IPS-NIHi7 (cell line): ENCODE results near the gene CELA3B.
"Not testable (repeated sequence)": the region's sequence is repeated elsewhere in the genome, so short reads cannot be mapped to it uniquely, and the experiment has no call there.

Experiments
- DNase-seq: peaks from one replicate; pipeline ENCODE4 v3.0.0; 2012; ENCODE audit warnings: mixed read lengths; ENCODE audit errors: extremely low spot score

Gene CELA3B

DNA sequence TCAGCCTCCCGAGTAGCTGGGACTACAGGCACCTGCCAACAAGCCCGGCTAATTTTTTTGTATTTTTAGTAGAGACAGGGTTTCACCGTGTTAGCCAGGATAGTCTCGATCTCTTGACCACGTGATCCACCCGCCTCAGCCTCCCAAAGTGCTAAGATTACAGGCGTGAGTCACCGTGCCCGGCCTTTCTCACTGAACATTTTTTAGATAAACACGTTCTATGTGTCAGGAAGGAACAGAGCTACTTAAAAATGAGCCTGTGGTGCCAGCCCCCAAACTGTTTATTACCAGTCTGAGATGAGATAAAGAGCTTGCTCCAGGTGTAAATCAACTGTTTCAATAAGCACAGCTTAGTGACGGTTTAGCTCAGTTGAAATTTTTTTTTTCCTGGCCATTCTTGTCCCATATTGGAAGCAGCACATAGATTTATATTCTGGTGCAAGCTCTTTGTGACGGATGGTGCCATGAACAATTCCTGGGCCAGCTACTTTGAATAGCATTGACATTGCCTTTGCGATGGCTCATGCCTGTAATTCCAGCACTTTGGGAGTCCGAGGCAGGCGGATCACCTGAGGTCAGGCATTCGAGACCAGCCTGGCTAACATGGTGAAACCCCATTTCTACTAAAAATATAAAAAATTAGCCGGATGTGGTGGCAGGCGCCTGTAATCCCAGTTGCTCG lies 33.7 kb upstream of the CELA3B start:
- not testable (repeated sequence) for DNase-seq

GRCh38 chr1:21944733-21945073 lies 32.1 kb upstream of the CELA3B start:
- no peak for DNase-seq

- DNase-seq: no peak
These were observed 29.8 kb upstream of the CELA3B start for GRCh38 chr1:21946836-21947587.

DNA sequence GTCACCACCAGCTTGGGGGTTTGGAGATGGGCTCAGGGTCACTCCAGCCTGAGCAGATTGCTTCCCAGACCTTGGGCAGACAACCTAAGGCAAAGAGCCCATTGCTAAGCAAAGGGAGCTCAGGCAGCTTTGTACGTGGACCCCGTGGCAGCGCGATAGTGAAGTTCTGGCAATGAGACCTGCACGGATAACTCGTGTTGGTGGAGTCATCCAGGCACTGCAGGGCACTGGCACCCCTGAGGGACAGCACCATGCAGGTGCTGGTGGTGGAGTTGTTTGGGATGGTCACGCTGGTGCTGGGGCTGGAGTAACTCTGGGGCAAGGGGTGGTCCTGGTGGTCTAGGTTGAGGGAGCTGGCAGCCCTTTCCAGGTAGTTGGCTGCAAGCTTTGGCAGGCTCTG lies 26.1 kb upstream of the CELA3B start:
- no peak for DNase-seq

DNA sequence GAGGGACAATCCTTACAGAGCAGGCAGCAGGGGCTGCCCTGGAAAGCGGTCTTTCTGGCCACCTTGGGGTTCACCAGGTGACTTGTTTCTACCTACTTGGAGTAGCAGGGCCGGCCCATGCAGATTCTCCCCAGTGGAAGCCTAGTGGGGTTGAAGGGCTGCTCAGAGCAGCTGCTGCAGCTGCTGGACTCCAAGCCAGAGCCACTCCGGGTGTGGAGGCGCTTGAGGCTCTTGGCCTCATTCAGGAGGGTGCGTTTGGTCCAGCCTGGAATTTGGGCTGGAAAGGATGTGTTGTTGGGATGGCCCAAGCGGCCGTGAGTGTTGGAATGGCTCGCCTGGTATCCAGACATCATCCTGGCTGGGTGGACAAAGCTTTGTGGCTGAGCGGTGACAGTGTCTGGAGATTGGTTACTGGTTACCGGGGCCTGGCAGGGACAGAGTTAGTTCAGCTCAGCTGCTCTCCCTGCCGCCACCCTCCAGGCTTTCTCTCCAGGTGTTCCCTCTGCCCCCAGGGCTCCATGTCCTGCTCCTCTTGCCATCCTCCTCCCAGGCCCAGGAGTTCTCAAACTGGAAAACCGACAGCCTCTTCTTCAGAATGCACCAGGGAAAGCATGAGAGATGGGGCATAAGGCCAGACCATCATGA lies 25.5 kb upstream of the CELA3B start:
- DNase-seq: no peak

DNA sequence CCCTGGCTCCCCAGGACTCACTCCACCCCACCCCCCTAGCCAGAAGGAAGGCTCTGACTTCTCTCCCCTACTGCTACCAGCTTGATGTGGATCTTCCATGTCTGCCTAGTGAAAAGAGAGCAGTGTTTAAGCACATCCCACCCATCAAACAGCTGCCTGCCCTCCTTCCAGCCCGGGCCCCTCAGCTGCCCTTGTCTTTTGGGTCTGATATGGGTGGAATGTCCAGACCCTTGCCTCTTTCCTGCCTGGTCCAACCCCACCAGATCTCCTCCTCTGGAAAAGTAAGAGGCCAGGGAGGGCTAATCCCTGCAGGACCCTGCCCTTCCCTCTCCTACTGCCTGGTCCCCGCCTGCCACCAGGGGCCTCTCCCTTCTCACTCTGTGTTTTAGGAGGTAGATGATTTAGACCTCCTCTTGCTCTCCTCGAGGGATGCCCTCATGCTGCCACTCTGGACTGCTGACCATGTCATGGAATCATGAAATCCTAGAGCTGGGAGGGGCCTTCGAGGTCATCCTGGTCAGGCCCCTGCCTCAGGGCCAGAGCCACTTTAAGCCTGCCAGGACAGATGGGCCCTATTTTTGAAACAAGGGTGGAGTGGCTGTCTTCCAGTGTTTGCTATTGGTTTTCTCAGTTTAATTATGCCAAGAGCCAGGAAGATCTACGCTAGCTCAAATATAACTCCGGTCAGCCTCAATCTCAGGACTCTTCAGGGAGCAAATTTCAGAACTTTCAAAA lies 23.9 kb upstream of the CELA3B start:
- peak; percentile 52 for DNase-seq

DNA sequence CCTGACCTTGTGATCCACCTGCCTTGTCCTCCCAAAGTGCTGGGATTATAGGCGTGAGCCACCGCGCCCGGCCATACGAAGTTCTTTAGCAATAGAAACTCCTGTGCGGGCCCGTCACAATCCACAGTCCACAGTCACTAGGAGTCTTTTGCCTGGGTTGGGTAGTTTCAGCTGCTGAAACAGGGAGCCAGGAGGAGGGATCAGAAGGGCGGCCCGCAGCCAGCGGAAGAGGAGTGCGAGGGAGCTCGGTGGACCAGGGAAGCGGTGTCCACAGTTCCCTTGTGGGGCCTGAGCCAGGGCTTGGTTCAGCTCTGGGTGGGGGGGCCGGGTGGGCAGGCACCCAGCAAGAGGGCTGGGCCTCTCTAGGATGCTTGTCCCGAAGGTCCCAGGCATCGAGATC lies 21.8 kb upstream of the CELA3B start:
- DNase-seq: no peak

DNA sequence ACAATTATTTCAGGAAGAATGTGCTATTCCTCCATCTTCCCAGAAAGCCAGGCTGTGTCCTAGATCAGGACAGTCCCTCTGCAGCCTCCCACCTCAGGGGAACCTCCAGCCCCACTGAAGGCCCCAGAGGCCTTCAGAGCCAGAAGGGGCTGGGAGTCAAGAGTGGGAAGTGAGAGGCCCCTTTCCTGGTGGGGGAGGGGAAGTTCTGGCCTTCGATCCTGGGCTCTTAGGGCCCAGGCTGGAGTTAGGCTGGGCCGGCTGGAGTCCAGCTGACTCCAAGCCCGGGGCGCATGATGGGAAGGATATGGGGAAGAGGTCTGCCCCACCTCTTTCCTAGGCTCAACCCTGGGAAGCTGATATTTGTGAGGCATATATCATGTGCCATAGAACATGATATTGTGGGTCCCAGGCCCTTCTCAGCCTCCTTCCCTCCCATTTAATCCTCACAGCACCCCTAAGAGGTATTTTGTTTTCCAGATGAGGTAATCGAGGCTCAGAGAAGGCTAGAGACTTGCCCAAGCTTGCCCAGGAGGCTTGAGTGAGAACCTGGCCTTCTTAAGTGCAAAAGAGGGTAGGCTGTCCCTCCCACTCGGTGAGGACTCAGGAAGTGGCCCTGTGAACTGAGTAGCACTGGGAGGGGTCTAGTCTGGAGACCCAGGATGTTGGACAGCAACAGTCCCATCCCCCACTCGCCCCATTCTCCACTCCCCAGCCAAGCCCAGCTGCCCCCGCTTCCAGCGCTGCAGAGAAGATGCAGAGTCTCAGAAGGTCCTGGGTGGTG lies 21.1 kb upstream of the CELA3B start:
- peak; percentile 35 for DNase-seq

GRCh38 chr1:21956720-21957552 lies 19.9 kb upstream of the CELA3B start:
- peak; percentile 38 for DNase-seq

GRCh38 chr1:21961337-21961736 lies 15.5 kb upstream of the CELA3B start:
- no peak for DNase-seq

- no peak for DNase-seq
These were observed 15.0 kb upstream of the CELA3B start for GRCh38 chr1:21961799-21962198.

GRCh38 chr1:21963477-21964217 lies 13.2 kb upstream of the CELA3B start:
- DNase-seq: peak; percentile 83

DNA sequence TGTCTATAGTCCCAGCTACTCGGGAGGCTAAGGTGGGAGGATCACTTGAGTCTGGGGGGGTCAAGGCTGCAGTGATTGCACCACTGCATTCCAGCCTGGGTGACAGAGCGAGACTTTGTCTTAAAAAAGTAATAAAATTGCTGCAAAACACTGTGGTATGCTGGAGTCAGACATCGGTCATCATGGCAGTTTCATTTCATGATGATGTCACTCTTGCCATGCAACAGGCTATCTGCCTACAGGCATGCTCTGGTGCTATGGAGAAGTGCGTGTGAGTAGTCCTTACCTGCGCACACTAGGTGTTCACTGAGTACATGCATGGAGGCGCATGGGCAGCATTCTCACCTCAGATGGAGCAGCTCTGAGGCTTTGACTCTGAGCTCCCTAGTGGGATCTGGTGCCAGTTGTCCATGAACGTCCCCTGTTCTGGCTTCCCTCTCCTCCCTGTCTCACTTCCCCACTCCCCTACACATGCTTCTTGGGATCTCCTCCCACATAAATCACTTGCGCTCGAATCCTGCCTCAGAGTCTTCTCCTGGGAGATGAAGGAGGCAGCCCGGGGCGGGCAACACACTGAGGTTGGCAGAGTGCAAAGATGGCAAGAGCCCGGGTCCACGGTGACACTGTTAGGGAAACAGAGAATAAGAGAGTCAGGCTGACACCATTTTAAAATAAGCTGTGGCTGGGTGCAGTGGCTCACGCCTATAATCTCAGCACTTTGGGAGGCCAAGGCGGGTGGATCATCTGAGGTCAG lies 10.4 kb upstream of the CELA3B start:
- DNase-seq: no peak

DNA sequence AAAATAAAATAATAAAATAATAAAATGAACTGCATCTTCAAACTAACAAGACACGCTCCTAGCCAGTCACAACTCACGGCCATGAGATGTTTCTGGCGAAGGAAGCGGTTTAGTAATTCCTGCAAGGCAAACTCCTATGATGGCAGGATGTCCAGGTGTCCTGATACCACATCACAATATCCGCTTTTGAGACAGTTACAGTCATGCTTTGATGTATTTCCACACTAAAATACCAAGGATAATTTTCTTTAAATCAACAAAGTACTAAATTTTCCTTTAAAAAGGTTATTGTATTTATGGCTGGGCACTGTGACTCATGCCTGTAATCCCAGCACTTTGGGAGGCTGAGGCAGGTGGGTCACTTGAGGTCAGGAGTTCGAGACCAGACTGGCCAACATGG lies 9.6 kb upstream of the CELA3B start:
- not testable (repeated sequence) for DNase-seq

DNA sequence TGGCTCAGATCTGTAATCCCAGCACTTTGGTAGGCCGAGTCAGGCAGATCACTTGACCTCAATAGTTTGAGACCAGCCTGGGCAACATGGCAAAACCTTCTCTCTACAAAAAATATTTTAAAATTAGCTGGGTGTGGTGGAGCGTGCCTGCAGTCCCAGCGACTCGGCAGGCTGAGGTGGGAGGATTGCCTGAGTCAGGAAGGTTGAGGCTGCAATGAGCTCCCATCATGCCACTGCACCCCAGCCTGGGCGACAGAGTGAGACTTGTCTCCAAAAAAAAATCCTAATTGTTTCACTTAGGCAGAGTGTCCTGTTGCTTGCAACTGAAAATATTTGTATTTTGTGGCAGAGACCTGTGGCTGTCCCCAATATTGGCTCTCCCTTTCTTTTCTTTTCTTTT lies 7.8 kb upstream of the CELA3B start:
- not testable (repeated sequence) for DNase-seq

GRCh38 chr1:21970523-21970922 lies 6.3 kb upstream of the CELA3B start:
- DNase-seq: not testable (repeated sequence)

DNA sequence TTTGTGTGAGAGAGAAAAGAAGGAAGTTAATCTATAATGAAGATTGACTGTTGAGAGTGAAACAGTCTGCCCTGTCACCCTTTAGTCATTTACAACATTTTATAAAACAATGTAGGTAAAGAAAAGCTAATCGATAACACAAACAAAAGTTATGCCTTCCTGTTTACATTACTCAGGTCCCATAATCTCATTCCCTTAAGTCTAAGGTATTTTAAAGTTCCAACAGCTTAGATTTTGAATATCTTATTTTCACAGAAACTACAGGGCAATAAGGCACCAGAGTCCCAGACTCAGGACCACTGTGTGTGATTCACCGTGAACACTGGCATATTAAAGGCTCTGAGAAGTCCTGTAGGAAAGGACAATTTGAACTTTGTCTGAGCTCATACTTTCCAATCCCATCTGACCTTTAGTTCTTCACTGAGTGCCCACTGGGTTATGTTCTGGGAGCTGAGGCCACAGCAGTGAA lies 3.8 kb upstream of the CELA3B start:
- DNase-seq: not testable (repeated sequence)

- DNase-seq: not testable (repeated sequence)
These were observed 2.9 kb upstream of the CELA3B start for GRCh38 chr1:21973948-21974347.

DNA sequence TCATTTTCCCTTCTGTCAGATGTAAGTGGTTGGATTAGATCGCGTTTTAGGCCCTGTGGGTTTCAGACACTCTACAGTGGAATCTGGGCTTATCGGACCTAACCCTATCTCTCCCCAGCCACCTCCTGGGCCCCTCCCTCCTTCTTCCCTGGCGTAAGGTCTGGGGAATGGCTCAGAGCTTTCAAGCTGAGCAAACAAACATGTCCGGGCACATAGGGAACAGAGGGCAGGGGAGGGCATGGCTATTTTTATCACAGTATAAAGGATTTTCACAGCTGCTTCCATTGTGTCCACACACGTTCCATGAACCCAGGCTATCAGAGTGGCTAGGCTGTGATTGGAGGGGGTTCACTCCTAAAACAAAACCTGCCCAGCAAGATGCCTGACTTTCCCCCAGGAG lies 2.1 kb upstream of the CELA3B start:
- DNase-seq: not testable (repeated sequence)
